ENCODE data around the gene SLC9A9. TPM values are rescaled to one million over a fixed set of nuclear protein-coding genes. Genes with fewer than 3 reads are reported as not detected.

The SLC9A9 gene
- total RNA-seq, 1 experiment from 2014 or later: 7.9 TPM

GRCh38 chr3:143418391-143418790 lies 429.9 kb downstream of the SLC9A9 start:
- DNase-seq (ENCODE audit: low read depth): no peak

DNA sequence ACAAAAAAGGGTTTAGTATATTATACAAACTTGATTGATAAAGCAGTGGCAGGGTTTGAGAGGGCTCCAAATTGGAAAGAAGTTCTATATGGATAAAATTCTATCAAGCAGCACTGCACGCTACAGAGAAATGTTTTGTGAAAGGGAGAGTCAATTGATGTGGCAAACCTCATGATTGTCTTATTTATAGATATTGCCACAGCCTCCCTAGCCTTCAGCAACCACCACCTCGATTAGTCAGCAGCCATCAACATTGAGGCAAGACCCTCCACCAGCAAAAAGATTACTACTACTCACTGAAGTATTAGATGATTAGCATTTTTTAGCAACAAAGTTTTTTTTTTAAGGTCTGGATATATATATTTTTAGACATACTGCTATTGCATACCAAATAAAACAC lies 432.0 kb downstream of the SLC9A9 start:
- DNase-seq (ENCODE audit: low read depth): no peak

GRCh38 chr3:143414571-143415253 lies 433.6 kb downstream of the SLC9A9 start:
- no peak for DNase-seq (ENCODE audit: low read depth)

- no peak for DNase-seq (ENCODE audit: low read depth)
Measured at GRCh38 chr3:143413372-143413771, 434.9 kb downstream of the SLC9A9 start.

- no peak for DNase-seq (ENCODE audit: low read depth)
Measured at GRCh38 chr3:143412084-143412483, 436.2 kb downstream of the SLC9A9 start.

DNA sequence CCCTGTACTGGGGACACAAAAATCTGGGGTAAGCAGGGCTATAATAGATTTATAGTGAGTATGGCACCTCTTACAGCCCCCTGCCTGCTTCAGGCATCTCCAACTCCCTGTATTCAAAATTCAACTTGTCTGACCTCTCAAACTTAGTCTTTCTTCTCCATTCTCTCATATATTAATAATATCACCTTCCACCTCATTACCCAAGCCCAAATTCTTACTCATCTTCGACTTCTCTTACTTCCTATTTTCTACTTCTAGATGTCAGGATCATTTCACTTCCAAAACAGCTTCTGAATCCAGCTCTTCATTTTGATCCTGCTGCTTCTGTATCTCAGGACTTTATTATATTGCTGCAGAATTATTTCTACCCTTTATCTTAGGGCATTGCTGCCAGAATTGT lies 438.0 kb downstream of the SLC9A9 start:
- DNase-seq (ENCODE audit: low read depth): no peak

- no peak for DNase-seq (ENCODE audit: low read depth)
Measured at GRCh38 chr3:143408771-143409170, 439.5 kb downstream of the SLC9A9 start.

GRCh38 chr3:143402602-143403001 lies 445.7 kb downstream of the SLC9A9 start:
- no peak for DNase-seq (ENCODE audit: low read depth)

DNA sequence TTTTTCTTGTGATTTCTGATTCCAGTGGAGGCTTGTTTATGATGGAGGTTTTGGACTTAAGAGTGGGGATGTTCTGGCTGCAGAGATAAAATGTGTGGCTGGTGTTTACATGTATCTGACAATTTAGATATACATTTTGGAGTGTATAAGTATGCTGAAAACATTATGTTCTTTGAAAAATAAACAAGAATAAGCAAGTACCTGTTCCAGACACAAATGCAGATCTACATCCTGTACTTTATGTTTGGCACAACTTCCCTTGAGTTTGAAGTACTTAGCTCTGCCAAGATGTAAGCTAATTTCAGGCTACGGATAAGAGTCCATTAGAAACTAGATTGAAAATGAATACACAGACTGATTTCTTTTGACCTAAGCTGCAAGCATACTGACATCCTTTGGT lies 451.5 kb downstream of the SLC9A9 start:
- DNase-seq (ENCODE audit: low read depth): no peak

GRCh38 chr3:143389388-143389787 lies 458.9 kb downstream of the SLC9A9 start:
- no peak for DNase-seq (ENCODE audit: low read depth)

DNA sequence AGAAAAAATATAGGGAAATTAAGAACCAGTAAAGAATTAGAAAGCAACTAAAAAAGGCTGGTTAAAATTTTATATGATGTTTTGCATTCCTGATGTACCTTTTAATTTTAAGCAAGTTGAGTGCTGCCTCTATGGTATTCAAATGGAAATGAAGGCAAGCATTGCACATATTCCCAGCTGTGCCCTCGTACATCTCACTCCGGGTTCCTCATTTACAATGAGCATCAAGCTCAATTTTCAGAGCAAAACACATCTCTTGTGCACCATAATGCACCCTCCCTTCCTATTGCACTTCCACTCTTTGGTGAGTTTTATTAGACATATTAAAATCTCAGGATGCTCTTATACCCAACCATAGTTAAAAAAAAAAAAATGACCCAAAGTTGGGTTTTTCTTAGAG lies 460.8 kb downstream of the SLC9A9 start:
- no peak for DNase-seq (ENCODE audit: low read depth)

DNA sequence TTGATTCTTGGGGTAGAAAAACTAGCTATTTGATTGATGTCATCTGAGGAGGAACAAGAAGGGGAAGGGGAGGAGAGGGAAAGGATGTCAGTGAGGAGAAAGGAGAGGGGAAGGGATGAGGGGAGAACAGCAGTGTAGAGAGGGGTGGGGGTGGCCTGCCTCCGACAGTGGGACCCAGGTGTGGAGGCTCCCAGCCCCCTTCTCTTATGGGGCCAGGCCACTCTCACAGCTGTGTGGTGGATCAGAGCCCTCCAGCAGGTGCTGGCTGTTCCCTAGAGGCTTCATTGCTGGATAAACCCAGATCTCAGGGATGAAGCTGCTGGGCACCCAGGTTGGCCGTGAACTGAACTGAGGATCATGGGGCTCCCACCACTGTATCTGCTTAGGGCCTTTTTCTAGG lies 464.2 kb downstream of the SLC9A9 start:
- no peak for DNase-seq (ENCODE audit: low read depth)

- DNase-seq (ENCODE audit: low read depth): no peak
Measured at GRCh38 chr3:143383421-143383820, 464.8 kb downstream of the SLC9A9 start.

DNA sequence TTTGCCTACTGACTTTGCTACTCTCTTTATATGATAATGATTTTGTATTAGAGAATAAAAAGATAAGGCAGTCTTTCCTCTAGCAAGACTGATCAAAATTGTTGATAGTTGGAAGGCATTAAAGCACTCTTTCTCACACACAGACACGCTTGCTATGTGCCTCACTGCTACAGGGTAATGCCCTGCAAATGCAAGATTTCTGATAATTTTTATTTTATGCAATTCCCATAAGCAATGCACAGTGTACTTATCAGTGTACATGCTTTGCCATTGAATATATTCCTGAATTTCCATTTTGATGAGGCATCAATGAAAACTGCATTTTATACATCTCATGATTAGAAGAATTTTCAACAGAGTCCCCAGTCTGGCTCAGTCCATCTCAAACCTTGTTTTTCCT lies 465.5 kb downstream of the SLC9A9 start:
- DNase-seq (ENCODE audit: low read depth): no peak

GRCh38 chr3:143380449-143380848 lies 467.8 kb downstream of the SLC9A9 start:
- no peak for DNase-seq (ENCODE audit: low read depth)

GRCh38 chr3:143375698-143376097 lies 472.6 kb downstream of the SLC9A9 start:
- DNase-seq (ENCODE audit: low read depth): no peak

- DNase-seq (ENCODE audit: low read depth): no peak
Measured at GRCh38 chr3:143367171-143367570, 481.1 kb downstream of the SLC9A9 start.

DNA sequence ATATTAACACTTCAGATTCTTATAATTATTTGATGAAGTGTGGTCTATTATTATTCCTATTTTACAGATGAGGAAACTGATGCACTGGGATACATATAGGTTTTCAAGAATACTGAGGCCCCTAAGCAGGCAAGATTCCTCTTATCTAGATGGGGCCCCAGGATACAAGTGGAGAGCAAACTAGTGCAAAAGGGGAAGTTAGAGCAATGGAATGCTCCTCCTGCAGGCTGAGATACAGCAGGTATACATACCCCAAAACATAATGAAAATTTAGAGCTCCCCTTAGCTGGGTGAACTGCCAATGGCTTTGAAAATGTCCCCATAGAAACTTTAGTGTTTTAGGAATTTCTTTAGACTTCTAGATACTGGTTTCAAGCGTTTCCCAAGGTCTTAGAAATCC lies 481.6 kb downstream of the SLC9A9 start:
- DNase-seq (ENCODE audit: low read depth): no peak

DNA sequence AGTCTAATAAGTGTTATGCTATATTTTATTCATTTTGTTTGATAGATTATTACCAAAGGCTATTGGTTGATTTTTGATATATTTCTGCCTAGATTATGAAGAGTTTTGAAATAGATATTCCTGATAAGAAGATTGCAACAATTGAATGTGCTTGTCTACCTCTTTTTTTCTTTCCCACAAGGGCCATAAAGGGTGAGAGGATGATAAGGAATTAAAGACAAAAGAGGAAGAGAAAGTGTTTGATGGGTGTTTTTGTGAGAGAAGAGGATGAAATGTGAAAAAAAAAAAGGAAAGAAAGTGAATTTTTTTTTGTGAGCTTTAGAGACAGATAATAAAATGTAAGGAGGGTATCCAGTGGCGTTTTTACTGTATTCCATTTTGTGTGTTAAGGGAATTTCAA lies 484.3 kb downstream of the SLC9A9 start:
- DNase-seq (ENCODE audit: low read depth): no peak

- DNase-seq (ENCODE audit: low read depth): peak; percentile 63
Measured at GRCh38 chr3:143363276-143363675, 485.0 kb downstream of the SLC9A9 start.

DNA sequence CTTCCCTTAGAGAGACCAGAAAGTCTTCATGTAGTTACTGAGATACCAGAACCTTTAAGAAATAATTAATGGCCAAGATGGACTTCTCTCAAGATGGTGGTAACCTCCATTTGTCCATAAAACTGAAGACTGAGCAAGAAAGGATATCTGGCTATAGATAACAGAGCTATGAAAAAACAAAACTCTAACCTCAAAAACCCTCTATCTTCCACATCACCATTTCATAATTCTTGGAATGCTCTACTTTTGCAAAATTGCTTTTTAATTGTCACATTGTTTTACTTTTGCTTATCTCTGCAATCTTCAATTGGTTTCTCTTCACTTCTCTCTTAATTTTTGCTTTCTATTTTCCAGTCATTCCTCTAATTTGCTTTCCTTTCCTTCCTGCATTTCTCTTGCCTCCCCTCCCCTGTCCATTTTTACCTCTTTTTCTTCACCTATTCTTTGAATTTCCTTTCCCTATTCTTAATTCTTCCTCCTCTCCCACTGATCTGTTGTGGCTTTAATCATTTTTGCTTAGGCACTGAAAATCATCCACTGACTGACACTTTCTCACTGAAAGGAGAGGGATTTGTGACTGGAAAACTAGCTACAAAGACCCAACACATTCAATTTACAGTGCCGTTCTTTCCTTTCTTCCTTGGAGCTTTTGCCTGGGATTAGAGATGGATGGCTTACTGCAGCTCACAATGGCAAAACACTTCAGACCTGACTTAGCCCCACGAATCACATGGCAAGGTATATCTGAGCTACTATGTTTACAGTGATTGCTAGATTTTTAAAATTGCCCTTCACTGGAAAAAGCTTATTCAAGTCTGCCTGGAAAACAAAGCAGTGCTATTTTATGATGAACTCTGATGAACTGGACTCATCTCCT lies 485.9 kb downstream of the SLC9A9 start:
- DNase-seq (ENCODE audit: low read depth): no peak

DNA sequence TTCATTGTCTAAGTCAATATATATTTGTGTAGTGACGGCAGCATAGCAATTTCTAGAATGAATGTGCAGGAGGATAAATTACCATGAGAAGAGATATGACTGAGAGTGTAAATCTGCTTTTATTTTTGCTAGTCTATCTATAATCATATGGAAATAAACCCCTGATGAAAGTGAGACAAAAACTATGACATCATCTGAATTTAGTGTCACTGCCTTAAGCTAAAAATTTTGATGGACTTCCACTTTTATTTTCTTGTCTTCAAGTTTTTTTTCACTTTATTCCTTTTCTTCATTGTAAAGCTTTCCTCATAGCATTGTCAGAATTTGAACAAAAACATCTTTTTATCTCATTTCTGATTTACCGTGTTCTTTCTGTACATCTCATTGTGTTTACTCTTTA lies 486.7 kb downstream of the SLC9A9 start:
- no peak for DNase-seq (ENCODE audit: low read depth)

- DNase-seq (ENCODE audit: low read depth): no peak
Measured at GRCh38 chr3:143360244-143360643, 488.0 kb downstream of the SLC9A9 start.

Measured in LHCN-M2 (cell line).